ENCODE data around the gene SLC9A1. TPM values are rescaled to one million over a fixed set of nuclear protein-coding genes. Genes with fewer than 3 reads are reported as not detected.

The SLC9A1 gene
- total RNA-seq, 2 donors from 2014 or later = 12.3 to 36.3 TPM

DNA sequence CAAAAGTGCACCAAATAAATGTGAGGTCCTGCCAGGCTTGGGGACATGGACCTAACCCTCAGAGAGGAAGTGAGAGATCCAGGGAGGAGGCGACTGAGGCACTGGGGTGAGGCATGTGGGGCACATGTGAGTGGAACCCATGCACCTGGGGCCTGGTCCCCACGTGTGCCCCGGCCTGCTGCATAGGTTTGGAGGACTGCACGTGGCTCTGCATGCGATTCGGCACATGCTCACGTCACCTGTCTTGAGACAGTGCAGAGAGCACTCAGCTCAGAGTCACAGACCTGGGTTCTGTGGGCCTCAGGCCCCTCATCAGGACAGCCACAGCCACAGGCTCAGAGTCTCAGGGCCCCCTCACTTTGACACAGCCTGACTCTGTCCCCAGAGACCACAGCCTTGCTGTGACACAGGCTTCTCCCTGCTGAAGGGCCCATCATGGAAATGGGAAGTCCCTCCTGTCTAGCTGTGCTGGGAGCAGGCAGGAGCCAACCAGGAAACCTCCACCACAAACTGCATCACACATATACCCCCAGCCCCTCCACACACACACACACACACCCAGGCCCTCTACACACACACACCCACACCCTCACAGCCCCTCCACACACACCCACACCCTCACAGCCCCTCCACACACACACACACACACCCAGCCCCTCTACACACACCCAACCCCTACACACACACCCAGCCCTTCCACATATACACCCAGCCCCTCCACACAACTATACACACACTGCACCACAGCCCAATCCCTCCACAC lies 48.2 kb downstream of the SLC9A1 start:
- Histone ChIP-seq H3K27ac (no peak overlapping the region), H3K4me3 (no peak overlapping the region), H3K9me3 (no peaks in the 10 kb centered on the region), H3K27me3 (replicated peaks; ENCODE audit: insufficient read depth) (no peaks in the 10 kb centered on the region), H3K36me3 (peaks cover 13% of the 10 kb centered on the region), H3K4me1 (ENCODE audit: control insufficient read depth in 1 of 2, low read depth in 2 of 2) (peaks cover 4% of the 10 kb centered on the region in 2 donors)
- DNase-seq (ENCODE audit: low spot score) (no peak), ATAC-seq (ENCODE audit: insufficient number of reproducible peaks, low FRiP score, low read depth) (no peak)
- TF ChIP-seq, protein P1, sequence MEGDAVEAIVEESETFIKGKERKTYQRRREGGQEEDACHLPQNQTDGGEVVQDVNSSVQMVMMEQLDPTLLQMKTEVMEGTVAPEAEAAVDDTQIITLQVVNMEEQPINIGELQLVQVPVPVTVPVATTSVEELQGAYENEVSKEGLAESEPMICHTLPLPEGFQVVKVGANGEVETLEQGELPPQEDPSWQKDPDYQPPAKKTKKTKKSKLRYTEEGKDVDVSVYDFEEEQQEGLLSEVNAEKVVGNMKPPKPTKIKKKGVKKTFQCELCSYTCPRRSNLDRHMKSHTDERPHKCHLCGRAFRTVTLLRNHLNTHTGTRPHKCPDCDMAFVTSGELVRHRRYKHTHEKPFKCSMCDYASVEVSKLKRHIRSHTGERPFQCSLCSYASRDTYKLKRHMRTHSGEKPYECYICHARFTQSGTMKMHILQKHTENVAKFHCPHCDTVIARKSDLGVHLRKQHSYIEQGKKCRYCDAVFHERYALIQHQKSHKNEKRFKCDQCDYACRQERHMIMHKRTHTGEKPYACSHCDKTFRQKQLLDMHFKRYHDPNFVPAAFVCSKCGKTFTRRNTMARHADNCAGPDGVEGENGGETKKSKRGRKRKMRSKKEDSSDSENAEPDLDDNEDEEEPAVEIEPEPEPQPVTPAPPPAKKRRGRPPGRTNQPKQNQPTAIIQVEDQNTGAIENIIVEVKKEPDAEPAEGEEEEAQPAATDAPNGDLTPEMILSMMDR (IDR thresholded peaks at IDR 0.05) = no peak

DNA sequence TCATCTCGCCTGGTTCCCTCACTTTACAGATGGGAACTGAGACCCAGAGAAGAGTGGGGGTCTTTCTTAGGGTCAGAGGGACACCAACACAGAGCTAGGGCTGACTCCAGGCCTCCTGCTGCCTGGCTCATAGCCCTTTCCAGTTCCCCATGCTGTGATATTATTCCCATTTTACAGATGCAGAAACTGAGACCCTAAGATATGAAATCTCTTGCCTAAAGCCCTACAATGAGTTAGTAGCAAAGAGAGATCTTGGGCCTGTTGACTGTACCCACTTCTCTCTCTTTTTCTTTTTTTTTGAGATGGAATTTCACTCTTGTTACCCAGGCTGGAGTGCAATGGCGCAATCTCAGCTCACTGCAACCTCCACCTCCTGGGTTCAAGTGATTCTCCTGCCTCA lies 49.9 kb downstream of the SLC9A1 start:
- DNase-seq (ENCODE audit: low spot score) (no peak), ATAC-seq (ENCODE audit: insufficient number of reproducible peaks, low FRiP score, low read depth) (no peak)
- no peaks in the 10 kb centered on the region for H3K9me3 ChIP-seq
- TF ChIP-seq, protein P1 (IDR thresholded peaks at IDR 0.05) = no peak
- no peak overlapping the region for H3K4me3 ChIP-seq
- no peak overlapping the region for H3K27ac ChIP-seq
- no peaks in the 10 kb centered on the region for H3K27me3 ChIP-seq (replicated peaks; ENCODE audit: insufficient read depth)
- peaks cover 0 to 4% of the 10 kb centered on the region in 2 donors for H3K4me1 ChIP-seq (ENCODE audit: control insufficient read depth in 1 of 2, low read depth in 2 of 2)
- H3K36me3 ChIP-seq = peaks cover 13% of the 10 kb centered on the region

DNA sequence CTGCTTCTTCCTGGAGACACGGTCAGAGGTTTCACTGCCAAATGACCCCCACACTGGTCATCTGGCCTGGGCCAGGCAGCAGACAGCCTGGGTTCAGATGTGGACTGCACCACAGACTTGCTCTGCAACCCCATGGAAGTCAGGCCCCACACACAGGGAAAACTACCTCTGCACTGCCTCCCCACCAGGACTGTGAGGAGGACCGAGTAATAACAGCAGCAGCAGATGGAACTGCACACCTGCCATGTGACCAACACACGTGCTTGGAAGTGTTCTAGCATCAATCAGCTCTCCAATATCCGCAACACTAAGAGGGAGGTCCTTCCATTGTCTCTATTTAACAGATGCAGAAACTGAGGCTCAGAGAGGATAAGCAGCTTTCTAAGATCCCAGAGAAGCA lies 51.4 kb downstream of the SLC9A1 start:
- H3K4me1 ChIP-seq (ENCODE audit: control insufficient read depth in 1 of 2, low read depth in 2 of 2) = peaks cover 13 to 19% of the 10 kb centered on the region in 2 donors
- TF ChIP-seq, protein P1 (IDR thresholded peaks at IDR 0.05) = no peak
- ATAC-seq (ENCODE audit: insufficient number of reproducible peaks, low FRiP score, low read depth) (no peak), DNase-seq (ENCODE audit: low spot score) (no peak)
- H3K27ac ChIP-seq = no peak overlapping the region
- H3K27me3 ChIP-seq (replicated peaks; ENCODE audit: insufficient read depth) = no peaks in the 10 kb centered on the region
- H3K9me3 ChIP-seq = no peaks in the 10 kb centered on the region
- H3K36me3 ChIP-seq = peaks cover 8% of the 10 kb centered on the region
- H3K4me3 ChIP-seq = no peak overlapping the region

DNA sequence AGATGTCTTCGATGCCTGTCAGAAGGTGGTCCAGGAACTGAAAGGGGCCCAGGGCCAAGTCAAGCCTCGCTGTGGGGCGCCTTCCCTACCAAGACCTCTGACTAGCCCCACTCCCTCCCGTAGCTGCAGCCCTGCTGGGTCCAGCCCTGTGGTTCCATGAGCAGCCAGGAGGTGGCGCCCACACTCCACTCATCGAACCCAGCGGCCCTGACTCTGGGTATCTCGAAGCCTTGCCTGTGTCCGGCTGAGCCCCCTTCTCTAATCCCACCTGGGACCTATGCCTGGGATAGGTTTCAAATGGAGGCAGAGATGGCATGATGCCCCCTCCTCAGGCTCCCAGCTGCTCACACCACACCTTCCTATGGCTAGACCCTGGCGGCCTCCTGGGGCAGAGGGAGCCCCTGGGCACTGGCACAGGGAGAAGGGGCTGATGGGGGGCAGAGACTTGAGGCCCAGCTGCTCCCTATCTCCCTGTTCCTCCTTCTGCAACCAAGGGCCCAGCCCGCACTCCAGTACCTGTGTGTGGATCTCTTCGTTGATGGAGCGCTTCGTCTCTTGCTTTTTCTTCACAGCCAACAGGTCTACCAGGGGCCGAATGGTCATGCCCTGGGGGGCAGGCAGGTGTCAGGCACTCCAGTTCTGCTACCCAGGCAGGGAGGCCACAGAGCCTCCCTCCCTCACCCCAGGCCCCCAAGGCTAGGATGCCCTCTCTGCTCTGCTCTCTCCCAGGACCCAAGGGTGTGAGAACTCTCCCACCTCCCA lies 52.0 kb downstream of the SLC9A1 start:
- Histone ChIP-seq H3K4me1 (ENCODE audit: control insufficient read depth in 1 of 2, low read depth in 2 of 2) (peaks cover 14 to 26% of the 10 kb centered on the region in 2 donors), H3K9me3 (no peaks in the 10 kb centered on the region), H3K27ac (no peak overlapping the region), H3K36me3 (peaks cover 8% of the 10 kb centered on the region), H3K27me3 (replicated peaks; ENCODE audit: insufficient read depth) (no peaks in the 10 kb centered on the region), H3K4me3 (no peak overlapping the region)
- ATAC-seq (ENCODE audit: insufficient number of reproducible peaks, low FRiP score, low read depth) (no peak), DNase-seq (ENCODE audit: low spot score) (no peak)
- TF ChIP-seq, protein P1 (IDR thresholded peaks at IDR 0.05) = peak; percentile 98

DNA sequence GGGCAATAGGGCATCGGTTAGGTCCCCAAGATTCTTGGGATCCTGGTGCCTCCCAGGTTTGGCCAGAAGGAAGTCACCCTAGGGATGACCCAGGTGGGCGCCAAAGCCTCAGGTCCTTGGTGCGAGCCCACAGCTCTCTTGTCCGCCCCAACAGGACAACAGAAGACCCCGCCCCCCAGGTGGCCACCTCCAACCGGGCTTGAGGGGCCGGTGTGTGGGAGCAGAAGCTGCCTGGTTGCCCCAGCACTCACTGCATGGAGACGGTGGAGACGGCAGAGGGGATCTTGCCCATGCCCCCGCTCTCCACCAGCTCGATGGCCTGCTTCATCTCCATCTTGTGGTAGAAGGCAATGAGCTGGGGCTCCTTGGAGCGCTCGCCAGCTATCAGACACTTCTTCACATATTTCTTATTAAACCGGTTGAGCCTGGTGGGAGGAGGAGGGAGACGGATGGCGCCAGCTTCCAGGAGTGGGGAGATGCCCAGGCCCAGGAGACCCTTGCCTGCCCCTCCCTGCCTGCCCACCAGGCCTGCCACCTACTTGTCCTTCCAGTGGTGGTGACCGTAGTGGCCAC lies 52.7 kb downstream of the SLC9A1 start:
- ATAC-seq (ENCODE audit: insufficient number of reproducible peaks, low FRiP score, low read depth) (no peak), DNase-seq (ENCODE audit: low spot score) (no peak)
- TF ChIP-seq, protein P1 (IDR thresholded peaks at IDR 0.05) = no peak
- Histone ChIP-seq H3K4me3 (no peak overlapping the region), H3K27ac (no peak overlapping the region), H3K4me1 (ENCODE audit: control insufficient read depth in 1 of 2, low read depth in 2 of 2) (peaks cover 17 to 30% of the 10 kb centered on the region in 2 donors), H3K9me3 (no peaks in the 10 kb centered on the region), H3K27me3 (replicated peaks; ENCODE audit: insufficient read depth) (no peaks in the 10 kb centered on the region), H3K36me3 (peaks cover 8% of the 10 kb centered on the region)
